HG02571 (cell line): ENCODE data around the gene UNC5C.
"Not testable (repeated sequence)": the region's sequence is repeated elsewhere in the genome, so short reads cannot be mapped to it uniquely, and the experiment has no call there.

Experiments
- ATAC-seq: cut with Tn5 transposase; IDR thresholded peaks from one replicate; pipeline ENCODE4 v1.9.1; 2021; ENCODE audit warnings: mild to moderate bottlenecking, moderate library complexity; ENCODE audit not compliant: unreplicated experiment

Gene UNC5C

DNA sequence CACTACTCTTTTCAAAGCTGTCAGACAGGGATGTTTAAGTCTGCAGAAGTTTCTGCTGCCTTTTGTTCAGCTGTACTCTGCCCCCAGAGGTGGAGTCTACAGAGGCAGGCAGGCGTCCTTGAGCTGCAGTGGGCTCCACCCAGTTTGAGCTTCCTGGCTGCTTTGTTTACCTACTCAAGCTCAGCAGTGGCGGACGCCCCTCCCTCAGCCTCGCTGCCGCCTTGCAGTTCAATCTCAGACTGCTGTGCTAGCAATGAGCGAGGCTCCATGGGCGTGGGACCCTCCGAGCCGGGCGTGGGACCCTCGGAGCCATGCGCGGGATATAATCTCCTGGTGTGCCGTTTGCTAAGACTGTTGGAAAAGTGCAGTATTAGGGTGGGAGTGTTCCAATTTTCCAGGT lies 409.3 kb downstream of the UNC5C start:
- not testable (repeated sequence) for ATAC-seq

GRCh38 chr4:95134016-95134415 lies 414.8 kb downstream of the UNC5C start:
- not testable (repeated sequence) for ATAC-seq

GRCh38 chr4:95129821-95130311 lies 418.9 kb downstream of the UNC5C start:
- no peak for ATAC-seq

DNA sequence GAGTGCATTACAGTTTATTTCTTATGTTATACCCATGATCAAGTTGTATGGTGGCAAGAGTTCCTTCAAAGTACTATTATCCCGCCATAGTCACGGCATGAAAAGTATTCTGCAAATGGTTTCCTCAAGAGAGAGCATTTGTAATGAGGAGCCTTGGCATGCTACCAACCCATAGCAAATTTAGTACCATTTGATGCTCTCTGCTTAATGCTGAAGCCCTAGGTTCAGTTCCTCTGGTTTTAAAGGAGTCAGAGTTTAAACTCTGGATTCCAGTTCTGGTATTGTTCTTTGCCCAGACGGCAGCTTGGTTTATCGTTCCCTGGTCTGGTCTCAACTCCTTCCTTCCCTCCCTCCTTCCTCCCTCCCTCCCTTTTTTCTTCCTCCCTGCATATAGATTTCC lies 419.7 kb downstream of the UNC5C start:
- ATAC-seq: no peak

DNA sequence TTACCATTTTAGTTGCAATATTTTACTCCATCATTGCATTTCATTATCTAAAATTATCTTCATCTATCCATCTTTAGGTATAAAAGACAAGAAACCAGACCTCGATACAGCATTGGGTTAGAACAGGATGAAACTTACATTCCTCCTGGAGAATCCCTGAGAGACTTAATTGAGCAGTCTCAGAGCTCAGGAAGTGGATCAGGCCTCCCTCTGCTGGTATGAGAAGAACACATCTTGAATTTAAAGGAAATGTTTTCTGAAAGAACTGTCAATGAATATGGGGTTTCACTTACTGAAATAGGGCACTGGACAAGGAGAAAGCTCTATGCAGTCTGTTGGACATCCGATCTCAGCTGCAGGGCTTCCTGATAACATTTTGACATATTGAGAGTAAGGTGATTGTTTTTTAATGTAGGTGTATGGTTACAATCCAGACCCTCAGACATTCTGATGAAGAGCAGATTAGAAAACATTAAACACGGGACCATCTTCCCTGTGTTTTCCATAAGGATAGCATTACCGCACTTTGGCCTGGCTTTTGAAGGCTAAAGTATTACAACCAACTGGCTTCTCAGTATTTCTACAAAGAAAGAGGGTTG lies 423.8 kb downstream of the UNC5C start:
- no peak for ATAC-seq

DNA sequence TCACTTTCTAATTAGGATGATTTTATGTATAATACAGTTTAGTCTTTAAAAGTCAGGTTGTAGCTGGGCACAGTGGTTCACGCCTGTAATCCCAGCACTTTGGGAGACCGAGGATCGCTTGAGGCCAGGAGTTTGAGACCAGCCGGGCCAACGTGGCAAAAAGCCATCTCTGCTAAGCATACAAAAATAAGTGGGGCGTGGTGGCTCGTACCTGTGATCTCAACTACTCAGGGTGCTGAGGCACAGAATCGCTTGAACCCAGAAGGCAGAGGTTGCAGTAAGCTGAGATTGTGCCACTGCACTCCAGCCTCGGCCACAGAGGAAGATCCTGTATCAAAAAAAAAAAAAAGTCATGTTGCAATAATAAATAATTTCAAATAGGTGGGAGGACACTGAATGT lies 426.8 kb downstream of the UNC5C start:
- no peak for ATAC-seq

- ATAC-seq: no peak
Measured at GRCh38 chr4:95120456-95120855, 428.3 kb downstream of the UNC5C start.

DNA sequence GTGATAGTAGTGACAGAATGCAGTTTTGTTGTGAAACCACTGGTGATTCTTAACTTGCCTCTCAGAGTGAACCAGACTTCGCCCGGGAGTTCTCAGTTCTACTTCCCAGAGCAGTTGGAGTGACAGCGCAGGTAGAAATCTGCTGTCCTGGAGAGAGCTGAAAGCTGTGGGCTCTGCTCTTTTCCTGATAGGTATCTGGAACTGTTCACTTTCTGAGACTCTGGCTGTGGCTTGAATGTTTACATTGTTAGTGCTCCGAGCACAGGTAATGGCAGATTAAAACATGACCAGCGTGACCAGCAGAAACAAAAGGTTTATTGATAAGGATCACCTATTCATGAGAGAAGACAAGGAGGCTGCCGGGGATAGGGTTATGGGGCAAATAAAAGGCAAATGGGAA lies 430.3 kb downstream of the UNC5C start:
- ATAC-seq: no peak

GRCh38 chr4:95114521-95114920 lies 434.3 kb downstream of the UNC5C start:
- no peak for ATAC-seq
